ENCODE measurements around the gene TCIRG1. TPM values are rescaled to one million over a fixed set of nuclear protein-coding genes. Genes with fewer than 3 reads are reported as not detected.

The TCIRG1 gene
- total RNA-seq, 6 experiments from 2014 or later, result 39.4 to 97.1 (median 69.3) TPM

DNA sequence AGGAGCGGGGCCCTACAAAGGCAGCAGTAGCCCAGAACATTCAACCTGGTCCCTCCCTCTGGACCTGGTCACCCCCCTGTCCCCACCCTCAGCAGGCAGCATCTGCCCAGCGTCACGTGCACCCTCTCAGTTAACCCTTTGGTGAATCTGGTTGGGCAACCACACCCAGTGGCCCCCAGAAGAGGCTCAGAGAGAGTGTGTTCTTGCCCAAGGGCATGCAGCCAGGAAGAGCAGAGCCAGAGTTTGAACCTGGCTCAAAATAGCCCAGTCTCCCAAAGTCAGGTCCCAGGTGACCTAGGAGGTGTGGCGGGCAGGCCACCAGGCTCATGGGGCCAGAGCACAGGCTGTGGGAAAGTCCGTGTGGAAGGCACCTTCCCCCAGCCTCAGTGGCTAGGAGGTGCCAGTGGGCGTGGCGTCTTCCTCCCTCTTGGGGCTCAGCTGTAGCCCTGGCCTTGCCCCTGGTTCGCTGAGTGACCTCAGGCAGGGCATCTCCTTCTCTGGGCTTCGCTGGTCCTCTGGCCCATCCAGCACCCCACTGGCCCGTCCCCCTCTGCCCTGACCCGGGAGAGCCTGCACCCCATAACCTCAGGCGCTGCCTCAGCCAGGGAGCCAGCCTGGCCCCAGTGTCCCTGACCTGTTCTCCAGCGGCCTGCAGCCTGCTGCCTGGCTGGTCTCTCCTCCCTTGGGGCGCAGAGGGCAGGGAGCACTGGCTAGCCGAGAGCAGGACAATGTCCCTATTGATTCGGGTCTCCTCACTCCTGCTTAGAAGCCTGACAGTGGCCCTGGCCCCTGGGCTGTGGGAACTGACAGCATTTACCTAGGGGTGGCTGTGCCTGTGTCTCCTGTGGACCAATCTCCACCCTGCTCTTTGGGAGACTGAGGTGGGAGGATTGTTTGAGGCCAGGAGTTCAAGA is 21.7 kb upstream of the TCIRG1 start:
- Histone ChIP-seq H3K4me1 (peaks cover 0 to 7% (median 0%) of the 10 kb centered on the region in 4 donors), H3K4me3 (no peak overlapping the region), H3K36me3 (no peaks in the 10 kb centered on the region), H3K9me3 (no peaks in the 10 kb centered on the region), H3K27me3 (no peaks in the 10 kb centered on the region), H3K27ac (no peak overlapping the region)
- 24% methylated on average over 4 of the region's 16 CpGs for WGBS (ENCODE audit: insufficient coverage, low coverage, low lambda C conversion rate, missing lambda C conversion rate)
- peak in 3 of 4 donors; percentile 31 to 71 (median 38) for ATAC-seq
- intact Hi-C loops (cut with DNase I), result no loop called here
- DNase-seq, result peak in 1 of 3 donors; percentile 24
- TF ChIP-seq, protein P1, sequence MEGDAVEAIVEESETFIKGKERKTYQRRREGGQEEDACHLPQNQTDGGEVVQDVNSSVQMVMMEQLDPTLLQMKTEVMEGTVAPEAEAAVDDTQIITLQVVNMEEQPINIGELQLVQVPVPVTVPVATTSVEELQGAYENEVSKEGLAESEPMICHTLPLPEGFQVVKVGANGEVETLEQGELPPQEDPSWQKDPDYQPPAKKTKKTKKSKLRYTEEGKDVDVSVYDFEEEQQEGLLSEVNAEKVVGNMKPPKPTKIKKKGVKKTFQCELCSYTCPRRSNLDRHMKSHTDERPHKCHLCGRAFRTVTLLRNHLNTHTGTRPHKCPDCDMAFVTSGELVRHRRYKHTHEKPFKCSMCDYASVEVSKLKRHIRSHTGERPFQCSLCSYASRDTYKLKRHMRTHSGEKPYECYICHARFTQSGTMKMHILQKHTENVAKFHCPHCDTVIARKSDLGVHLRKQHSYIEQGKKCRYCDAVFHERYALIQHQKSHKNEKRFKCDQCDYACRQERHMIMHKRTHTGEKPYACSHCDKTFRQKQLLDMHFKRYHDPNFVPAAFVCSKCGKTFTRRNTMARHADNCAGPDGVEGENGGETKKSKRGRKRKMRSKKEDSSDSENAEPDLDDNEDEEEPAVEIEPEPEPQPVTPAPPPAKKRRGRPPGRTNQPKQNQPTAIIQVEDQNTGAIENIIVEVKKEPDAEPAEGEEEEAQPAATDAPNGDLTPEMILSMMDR (IDR thresholded peaks at IDR 0.05), result no peak
- no peak for TF ChIP-seq POLR2A (IDR thresholded peaks at IDR 0.05)

DNA sequence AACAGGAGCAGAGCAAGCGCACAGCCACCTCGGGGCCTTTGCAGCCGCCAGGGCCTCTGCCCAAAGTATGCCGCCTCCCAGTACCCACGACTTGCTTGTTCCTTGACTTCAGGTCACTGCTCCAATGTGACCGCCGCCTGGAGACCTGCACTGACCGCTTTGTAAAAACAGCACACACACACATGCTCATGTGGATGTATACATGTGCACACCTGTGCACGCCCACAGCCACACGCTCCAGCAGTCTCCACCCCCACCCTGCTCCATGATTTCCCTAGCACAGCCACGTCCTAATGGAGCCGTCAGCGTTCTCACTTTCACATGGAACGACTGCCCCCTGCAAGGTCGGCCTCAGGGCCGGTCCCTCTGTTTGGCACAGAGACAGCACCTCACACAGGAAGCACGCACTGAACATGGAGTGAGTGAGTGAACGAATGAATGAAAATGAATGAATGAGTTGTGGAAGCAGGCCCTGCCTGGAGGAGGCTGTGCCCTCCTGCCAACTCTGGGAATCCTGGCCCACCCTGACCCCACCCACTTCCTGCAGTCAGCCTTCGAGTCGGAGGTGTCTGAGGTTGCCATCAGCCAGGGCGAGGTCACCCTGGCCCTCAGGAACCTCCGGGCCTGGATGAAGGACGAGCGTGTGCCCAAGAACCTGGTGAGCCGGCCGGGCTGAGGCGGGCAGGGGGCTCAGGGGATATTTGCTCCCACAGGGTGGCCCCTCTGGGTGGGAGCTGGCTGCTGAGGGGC is 20.7 kb upstream of the TCIRG1 start:
- Histone ChIP-seq H3K4me3 (no peak overlapping the region), H3K36me3 (no peaks in the 10 kb centered on the region), H3K27ac (no peak overlapping the region), H3K27me3 (no peaks in the 10 kb centered on the region), H3K9me3 (no peaks in the 10 kb centered on the region), H3K4me1 (peaks cover 0 to 7% (median 0%) of the 10 kb centered on the region in 4 donors)
- intact Hi-C loops (cut with DNase I), result no loop called here
- DNase-seq, result no peak
- WGBS (ENCODE audit: insufficient coverage, low coverage, low lambda C conversion rate, missing lambda C conversion rate), result 79% methylated on average over 17 of the region's 27 CpGs
- TF ChIP-seq POLR2A (IDR thresholded peaks at IDR 0.05), result no peak
- TF ChIP-seq, protein P1 (IDR thresholded peaks at IDR 0.05), result no peak
- no peak for ATAC-seq

DNA sequence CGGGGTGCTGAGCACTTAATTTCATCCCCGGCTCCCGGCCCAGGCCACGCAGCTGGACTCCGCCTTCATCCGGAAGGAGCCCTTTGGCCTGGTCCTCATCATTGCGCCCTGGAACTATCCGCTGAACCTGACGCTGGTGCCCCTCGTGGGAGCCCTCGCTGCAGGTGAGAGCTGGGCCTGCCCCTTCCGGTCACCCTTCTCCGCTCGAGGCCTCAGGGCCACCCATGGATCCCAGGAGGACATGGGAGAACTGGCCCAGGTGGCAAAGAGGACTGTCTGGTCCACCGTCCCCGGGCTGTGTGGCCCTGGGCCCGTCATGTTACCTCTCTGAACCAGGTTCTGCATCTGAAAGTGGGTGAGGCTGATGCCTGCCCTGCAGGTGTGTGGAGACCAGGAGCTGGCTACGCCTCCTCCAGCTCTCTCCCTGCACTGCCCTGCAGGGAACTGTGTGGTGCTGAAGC is 20.1 kb upstream of the TCIRG1 start:
- no peak overlapping the region for H3K27ac ChIP-seq

DNA sequence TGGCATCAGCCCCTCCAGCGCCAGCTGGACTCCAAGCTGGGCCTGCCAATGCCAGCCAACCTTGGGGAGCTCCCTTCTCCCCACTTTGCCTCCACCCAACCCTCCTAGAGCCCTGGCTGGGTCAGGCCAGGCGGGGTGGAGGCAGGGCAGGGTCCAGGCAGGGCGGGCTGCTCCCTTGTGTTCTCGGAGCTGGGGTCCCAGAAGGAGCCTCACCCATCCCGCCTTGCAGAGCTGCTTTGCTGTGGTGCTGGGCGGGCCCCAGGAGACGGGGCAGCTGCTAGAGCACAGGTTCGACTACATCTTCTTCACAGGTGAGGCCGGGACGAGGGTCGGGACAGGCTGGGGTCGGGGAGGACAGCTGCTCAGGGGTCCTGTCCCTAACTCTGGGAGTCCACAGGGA is 19.3 kb upstream of the TCIRG1 start:
- no peak for DNase-seq
- ATAC-seq, result no peak
- peaks cover 0 to 7% (median 0%) of the 10 kb centered on the region in 4 donors for H3K4me1 ChIP-seq
- H3K4me3 ChIP-seq, result no peak overlapping the region
- no CpG with 5 or more reads among the region's 12 CpGs for WGBS (ENCODE audit: insufficient coverage, low coverage, low lambda C conversion rate, missing lambda C conversion rate)
- intact Hi-C loops (cut with DNase I), result no loop called here
- H3K27ac ChIP-seq, result no peak overlapping the region
- no peaks in the 10 kb centered on the region for H3K27me3 ChIP-seq
- TF ChIP-seq, protein P1 (IDR thresholded peaks at IDR 0.05), result no peak
- TF ChIP-seq POLR2A (IDR thresholded peaks at IDR 0.05), result no peak
- H3K9me3 ChIP-seq, result no peaks in the 10 kb centered on the region
- no peaks in the 10 kb centered on the region for H3K36me3 ChIP-seq

More for the DNA sequence above, 20.1 kb upstream of the TCIRG1 start:
- ATAC-seq (no peak), DNase-seq (no peak)
- Histone ChIP-seq H3K36me3 (no peaks in the 10 kb centered on the region), H3K4me3 (no peak overlapping the region), H3K9me3 (no peaks in the 10 kb centered on the region), H3K4me1 (peaks cover 0 to 7% (median 0%) of the 10 kb centered on the region in 4 donors), H3K27me3 (no peaks in the 10 kb centered on the region)
- TF ChIP-seq, protein P1 (IDR thresholded peaks at IDR 0.05), result no peak
- TF ChIP-seq POLR2A (IDR thresholded peaks at IDR 0.05), result no peak
- WGBS (ENCODE audit: insufficient coverage, low coverage, low lambda C conversion rate, missing lambda C conversion rate), result no CpG with 5 or more reads among the region's 18 CpGs
- intact Hi-C loops (cut with DNase I), result no loop called here
